ENCODE data around the gene RERG.

DNA sequence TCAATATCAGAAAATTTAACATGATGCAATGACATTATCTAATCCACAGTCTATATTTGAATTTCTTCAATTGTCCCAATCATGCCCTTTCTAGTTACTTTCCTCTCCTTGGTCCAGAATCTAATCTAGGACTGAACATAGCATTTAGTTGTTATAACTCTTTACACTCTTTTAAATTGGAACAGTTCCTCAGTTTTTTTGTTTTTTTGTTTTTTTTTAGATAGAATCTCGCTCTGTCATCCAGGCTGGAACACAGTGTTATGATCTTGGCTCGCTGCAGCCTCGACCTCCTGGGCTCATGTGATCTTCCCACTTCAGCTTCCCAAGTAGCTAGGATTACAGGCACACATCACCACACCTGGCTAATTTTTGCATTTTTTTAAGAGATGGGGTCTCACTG, 63.1 kb downstream of the RERG start:
- TF ChIP-seq, protein P1, sequence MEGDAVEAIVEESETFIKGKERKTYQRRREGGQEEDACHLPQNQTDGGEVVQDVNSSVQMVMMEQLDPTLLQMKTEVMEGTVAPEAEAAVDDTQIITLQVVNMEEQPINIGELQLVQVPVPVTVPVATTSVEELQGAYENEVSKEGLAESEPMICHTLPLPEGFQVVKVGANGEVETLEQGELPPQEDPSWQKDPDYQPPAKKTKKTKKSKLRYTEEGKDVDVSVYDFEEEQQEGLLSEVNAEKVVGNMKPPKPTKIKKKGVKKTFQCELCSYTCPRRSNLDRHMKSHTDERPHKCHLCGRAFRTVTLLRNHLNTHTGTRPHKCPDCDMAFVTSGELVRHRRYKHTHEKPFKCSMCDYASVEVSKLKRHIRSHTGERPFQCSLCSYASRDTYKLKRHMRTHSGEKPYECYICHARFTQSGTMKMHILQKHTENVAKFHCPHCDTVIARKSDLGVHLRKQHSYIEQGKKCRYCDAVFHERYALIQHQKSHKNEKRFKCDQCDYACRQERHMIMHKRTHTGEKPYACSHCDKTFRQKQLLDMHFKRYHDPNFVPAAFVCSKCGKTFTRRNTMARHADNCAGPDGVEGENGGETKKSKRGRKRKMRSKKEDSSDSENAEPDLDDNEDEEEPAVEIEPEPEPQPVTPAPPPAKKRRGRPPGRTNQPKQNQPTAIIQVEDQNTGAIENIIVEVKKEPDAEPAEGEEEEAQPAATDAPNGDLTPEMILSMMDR (IDR thresholded peaks at IDR 0.05; ENCODE audit: low read depth, low read length, missing input control): no peak
- TF ChIP-seq, protein P2, sequence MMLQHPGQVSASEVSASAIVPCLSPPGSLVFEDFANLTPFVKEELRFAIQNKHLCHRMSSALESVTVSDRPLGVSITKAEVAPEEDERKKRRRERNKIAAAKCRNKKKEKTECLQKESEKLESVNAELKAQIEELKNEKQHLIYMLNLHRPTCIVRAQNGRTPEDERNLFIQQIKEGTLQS (IDR thresholded peaks at IDR 0.05): no peak
- TF ChIP-seq YY1 (IDR thresholded peaks at IDR 0.05) (no peak), JUND (IDR thresholded peaks at IDR 0.05) (no peak), FOXA1 (IDR thresholded peaks at IDR 0.05) (no peak), TAF1 (conservative IDR thresholded peaks at IDR 0.05) (no peak), SP1 (IDR thresholded peaks at IDR 0.05) (no peak), RAD21 (IDR thresholded peaks at IDR 0.05) (no peak), EGR1 (IDR thresholded peaks at IDR 0.05; ENCODE audit: low read depth in 2 of 2) (no peak), GABPA (IDR thresholded peaks at IDR 0.05 in 1 of 2, conservative IDR thresholded peaks at IDR 0.05 in 1 of 2) (no peak)
- TF ChIP-seq, protein P3, sequence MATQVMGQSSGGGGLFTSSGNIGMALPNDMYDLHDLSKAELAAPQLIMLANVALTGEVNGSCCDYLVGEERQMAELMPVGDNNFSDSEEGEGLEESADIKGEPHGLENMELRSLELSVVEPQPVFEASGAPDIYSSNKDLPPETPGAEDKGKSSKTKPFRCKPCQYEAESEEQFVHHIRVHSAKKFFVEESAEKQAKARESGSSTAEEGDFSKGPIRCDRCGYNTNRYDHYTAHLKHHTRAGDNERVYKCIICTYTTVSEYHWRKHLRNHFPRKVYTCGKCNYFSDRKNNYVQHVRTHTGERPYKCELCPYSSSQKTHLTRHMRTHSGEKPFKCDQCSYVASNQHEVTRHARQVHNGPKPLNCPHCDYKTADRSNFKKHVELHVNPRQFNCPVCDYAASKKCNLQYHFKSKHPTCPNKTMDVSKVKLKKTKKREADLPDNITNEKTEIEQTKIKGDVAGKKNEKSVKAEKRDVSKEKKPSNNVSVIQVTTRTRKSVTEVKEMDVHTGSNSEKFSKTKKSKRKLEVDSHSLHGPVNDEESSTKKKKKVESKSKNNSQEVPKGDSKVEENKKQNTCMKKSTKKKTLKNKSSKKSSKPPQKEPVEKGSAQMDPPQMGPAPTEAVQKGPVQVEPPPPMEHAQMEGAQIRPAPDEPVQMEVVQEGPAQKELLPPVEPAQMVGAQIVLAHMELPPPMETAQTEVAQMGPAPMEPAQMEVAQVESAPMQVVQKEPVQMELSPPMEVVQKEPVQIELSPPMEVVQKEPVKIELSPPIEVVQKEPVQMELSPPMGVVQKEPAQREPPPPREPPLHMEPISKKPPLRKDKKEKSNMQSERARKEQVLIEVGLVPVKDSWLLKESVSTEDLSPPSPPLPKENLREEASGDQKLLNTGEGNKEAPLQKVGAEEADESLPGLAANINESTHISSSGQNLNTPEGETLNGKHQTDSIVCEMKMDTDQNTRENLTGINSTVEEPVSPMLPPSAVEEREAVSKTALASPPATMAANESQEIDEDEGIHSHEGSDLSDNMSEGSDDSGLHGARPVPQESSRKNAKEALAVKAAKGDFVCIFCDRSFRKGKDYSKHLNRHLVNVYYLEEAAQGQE (IDR thresholded peaks at IDR 0.05): no peak
- TF ChIP-seq, protein P4, sequence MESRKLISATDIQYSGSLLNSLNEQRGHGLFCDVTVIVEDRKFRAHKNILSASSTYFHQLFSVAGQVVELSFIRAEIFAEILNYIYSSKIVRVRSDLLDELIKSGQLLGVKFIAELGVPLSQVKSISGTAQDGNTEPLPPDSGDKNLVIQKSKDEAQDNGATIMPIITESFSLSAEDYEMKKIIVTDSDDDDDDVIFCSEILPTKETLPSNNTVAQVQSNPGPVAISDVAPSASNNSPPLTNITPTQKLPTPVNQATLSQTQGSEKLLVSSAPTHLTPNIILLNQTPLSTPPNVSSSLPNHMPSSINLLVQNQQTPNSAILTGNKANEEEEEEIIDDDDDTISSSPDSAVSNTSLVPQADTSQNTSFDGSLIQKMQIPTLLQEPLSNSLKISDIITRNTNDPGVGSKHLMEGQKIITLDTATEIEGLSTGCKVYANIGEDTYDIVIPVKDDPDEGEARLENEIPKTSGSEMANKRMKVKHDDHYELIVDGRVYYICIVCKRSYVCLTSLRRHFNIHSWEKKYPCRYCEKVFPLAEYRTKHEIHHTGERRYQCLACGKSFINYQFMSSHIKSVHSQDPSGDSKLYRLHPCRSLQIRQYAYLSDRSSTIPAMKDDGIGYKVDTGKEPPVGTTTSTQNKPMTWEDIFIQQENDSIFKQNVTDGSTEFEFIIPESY (IDR thresholded peaks at IDR 0.05): no peak
- TF ChIP-seq, protein P5, sequence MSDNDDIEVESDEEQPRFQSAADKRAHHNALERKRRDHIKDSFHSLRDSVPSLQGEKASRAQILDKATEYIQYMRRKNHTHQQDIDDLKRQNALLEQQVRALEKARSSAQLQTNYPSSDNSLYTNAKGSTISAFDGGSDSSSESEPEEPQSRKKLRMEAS (IDR thresholded peaks at IDR 0.05): no peak
